A673 (cell line): ENCODE results near the gene PIK3AP1.

Experiments
- CTCF ChIP-seq: fragments of 300-800, 200-600 bp; sonication (generic); conservative IDR thresholded peaks from 2 replicates; pipeline ENCODE4 v1.5.1; 2017; ENCODE audit warnings: low read depth, mild to moderate bottlenecking, antibody characterized with exemption, low read length, moderate library complexity, mixed read lengths
- EZH2 ChIP-seq: fragments of 200-600 bp; sonication (generic); IDR thresholded peaks from 2 replicates; pipeline ENCODE4 v1.6.1; 2017; ENCODE audit warnings: borderline replicate concordance, low read depth, mild to moderate bottlenecking, mixed read lengths, antibody characterized with exemption, low read length; ENCODE audit not compliant: poor library complexity, severe bottlenecking

- TF ChIP-seq CTCF (no peak), EZH2 (no peak)
Measured at GRCh38 chr10:96714746-96715255, 5.5 kb downstream of the PIK3AP1 start.
